Astrocyte (in vitro differentiated cells and primary cell): ENCODE data around the gene PPP4C. TPM values are rescaled to one million over a fixed set of nuclear protein-coding genes. Genes with fewer than 3 reads are reported as not detected.
"Not testable (repeated sequence)": the region's sequence is repeated elsewhere in the genome, so short reads cannot be mapped to it uniquely, and the experiment has no call there.

Source experiments
- DNase-seq: peaks from one replicate; pipeline ENCODE4 v3.0.0-alpha.2; 2010; ENCODE audit warnings: low read depth
- FAIRE-seq: peaks from 2 replicates; lab custom pipeline; 2011; peaks lifted over from hg19 to GRCh38; lab: Jason Lieb, UNC
- H2AFZ ChIP-seq: 2 replicates; pipeline ENCODE4 v1.6.0; 2012; ENCODE audit warnings: low read depth, low read length, inconsistent platforms
- H3K27ac ChIP-seq: 2 replicates; pipeline ENCODE4 v1.5.1; 2011; ENCODE audit warnings: low read depth, low read length, inconsistent platforms
- H3K27me3 ChIP-seq: 2 replicates; pipeline ENCODE4 v1.6.0; 2011; ENCODE audit warnings: low read length, inconsistent platforms; ENCODE audit not compliant: insufficient read depth
- H3K36me3 ChIP-seq: 2 replicates; pipeline ENCODE4 v1.5.1; 2011; ENCODE audit warnings: low read length, inconsistent platforms; ENCODE audit not compliant: insufficient read depth
- H3K4me1 ChIP-seq: 2 replicates; pipeline ENCODE4 v1.5.1; 2011; ENCODE audit warnings: low read length, inconsistent platforms; ENCODE audit not compliant: insufficient read depth
- H3K4me2 ChIP-seq: 2 replicates; pipeline ENCODE4 v1.6.0; 2012; ENCODE audit warnings: low read length, inconsistent platforms
- H3K4me3 ChIP-seq: 2 replicates; pipeline ENCODE4 v1.5.1; 2011; ENCODE audit warnings: low read depth, mild to moderate bottlenecking, low read length, inconsistent platforms; ENCODE audit not compliant: insufficient read depth
- H3K79me2 ChIP-seq: 2 replicates; pipeline ENCODE4 v1.6.0; 2012; ENCODE audit warnings: mild to moderate bottlenecking, low read length, inconsistent platforms; ENCODE audit not compliant: insufficient read depth
- H3K9ac ChIP-seq: 2 replicates; pipeline ENCODE4 v1.6.0; 2012; ENCODE audit warnings: mild to moderate bottlenecking, low read length, inconsistent platforms
- H3K9me3 ChIP-seq: 2 replicates; pipeline ENCODE4 v1.5.1; 2012; ENCODE audit warnings: low read depth, mild to moderate bottlenecking, low read length, inconsistent platforms; ENCODE audit not compliant: insufficient read depth
- H4K20me1 ChIP-seq: 2 replicates; pipeline ENCODE4 v1.6.0; 2012; ENCODE audit warnings: low read length, inconsistent platforms; ENCODE audit not compliant: insufficient read depth
- H3K27ac Mint-ChIP-seq: one replicate; pipeline ENCODE4 v1.8.0; 2021; ENCODE audit warnings: mild to moderate bottlenecking, mixed read lengths; ENCODE audit not compliant: unreplicated experiment
- H3K27me3 Mint-ChIP-seq: one replicate; pipeline ENCODE4 v1.8.0; 2021; ENCODE audit warnings: low read depth, mixed read lengths; ENCODE audit not compliant: unreplicated experiment
- H3K36me3 Mint-ChIP-seq: one replicate; pipeline ENCODE4 v1.8.0; 2021; ENCODE audit warnings: low read depth, mixed read lengths; ENCODE audit not compliant: unreplicated experiment
- H3K4me1 Mint-ChIP-seq: one replicate; pipeline ENCODE4 v1.8.0; 2021; ENCODE audit warnings: low read depth, mixed read lengths; ENCODE audit not compliant: unreplicated experiment
- H3K4me3 Mint-ChIP-seq: one replicate; pipeline ENCODE4 v1.8.0; 2021; ENCODE audit warnings: mild to moderate bottlenecking, moderate library complexity, mixed read lengths; ENCODE audit not compliant: unreplicated experiment
- H3K9me3 Mint-ChIP-seq: one replicate; pipeline ENCODE4 v1.8.0; 2021; ENCODE audit warnings: mild to moderate bottlenecking, mixed read lengths; ENCODE audit not compliant: unreplicated experiment
- EZH2 ChIP-seq: IDR thresholded peaks from 2 replicates; pipeline ENCODE4 v1.6.1; 2012; ENCODE audit warnings: mild to moderate bottlenecking, low read length, inconsistent platforms; ENCODE audit not compliant: insufficient read depth
- total RNA-seq: library from RNA; stranded (reverse); gene quantifications from 2 replicates; pipeline ENCODE4 v1.2.1, GENCODE V29; 2021
- TF ChIP-seq, protein P1 (sequence below): IDR thresholded peaks from 2 replicates; pipeline ENCODE4 v1.5.1; 2011; ENCODE audit warnings: low read depth, mild to moderate bottlenecking, inconsistent platforms, low read length, moderate library complexity; ENCODE audit not compliant: insufficient read depth

The PPP4C gene
- total RNA-seq, 1 donor from 2014 or later = 140 TPM

GRCh38 chr16:30121741-30122571 lies 46.2 kb downstream of the PPP4C start:
- FAIRE-seq = no peak
- Histone ChIP-seq H3K9ac (peak overlapping the region; percentile 83), H4K20me1 (no peaks in the 10 kb centered on the region), H3K4me3 (peak overlapping the region; percentile 72), H3K4me2 (peak overlapping the region; percentile 97), H3K9me3 (no peaks in the 10 kb centered on the region), H3K4me1 (peaks cover 17% of the 10 kb centered on the region), H3K36me3 (peaks cover 9% of the 10 kb centered on the region), H3K79me2 (peaks cover 4% of the 10 kb centered on the region), H3K27me3 (no peaks in the 10 kb centered on the region), H2AFZ (peak overlapping the region; percentile 72), H3K27ac (no peak overlapping the region)
- Mint-ChIP-seq H3K27me3 (peaks cover 5% of the 10 kb centered on the region), H3K4me3 (peak overlapping the region; percentile 88), H3K27ac (no peak overlapping the region), H3K36me3 (no peaks in the 10 kb centered on the region), H3K9me3 (no peaks in the 10 kb centered on the region), H3K4me1 (peaks cover 7% of the 10 kb centered on the region)
- TF ChIP-seq, protein P1, sequence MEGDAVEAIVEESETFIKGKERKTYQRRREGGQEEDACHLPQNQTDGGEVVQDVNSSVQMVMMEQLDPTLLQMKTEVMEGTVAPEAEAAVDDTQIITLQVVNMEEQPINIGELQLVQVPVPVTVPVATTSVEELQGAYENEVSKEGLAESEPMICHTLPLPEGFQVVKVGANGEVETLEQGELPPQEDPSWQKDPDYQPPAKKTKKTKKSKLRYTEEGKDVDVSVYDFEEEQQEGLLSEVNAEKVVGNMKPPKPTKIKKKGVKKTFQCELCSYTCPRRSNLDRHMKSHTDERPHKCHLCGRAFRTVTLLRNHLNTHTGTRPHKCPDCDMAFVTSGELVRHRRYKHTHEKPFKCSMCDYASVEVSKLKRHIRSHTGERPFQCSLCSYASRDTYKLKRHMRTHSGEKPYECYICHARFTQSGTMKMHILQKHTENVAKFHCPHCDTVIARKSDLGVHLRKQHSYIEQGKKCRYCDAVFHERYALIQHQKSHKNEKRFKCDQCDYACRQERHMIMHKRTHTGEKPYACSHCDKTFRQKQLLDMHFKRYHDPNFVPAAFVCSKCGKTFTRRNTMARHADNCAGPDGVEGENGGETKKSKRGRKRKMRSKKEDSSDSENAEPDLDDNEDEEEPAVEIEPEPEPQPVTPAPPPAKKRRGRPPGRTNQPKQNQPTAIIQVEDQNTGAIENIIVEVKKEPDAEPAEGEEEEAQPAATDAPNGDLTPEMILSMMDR = no peak
- TF ChIP-seq EZH2 = no peak
- DNase-seq = no peak

DNA sequence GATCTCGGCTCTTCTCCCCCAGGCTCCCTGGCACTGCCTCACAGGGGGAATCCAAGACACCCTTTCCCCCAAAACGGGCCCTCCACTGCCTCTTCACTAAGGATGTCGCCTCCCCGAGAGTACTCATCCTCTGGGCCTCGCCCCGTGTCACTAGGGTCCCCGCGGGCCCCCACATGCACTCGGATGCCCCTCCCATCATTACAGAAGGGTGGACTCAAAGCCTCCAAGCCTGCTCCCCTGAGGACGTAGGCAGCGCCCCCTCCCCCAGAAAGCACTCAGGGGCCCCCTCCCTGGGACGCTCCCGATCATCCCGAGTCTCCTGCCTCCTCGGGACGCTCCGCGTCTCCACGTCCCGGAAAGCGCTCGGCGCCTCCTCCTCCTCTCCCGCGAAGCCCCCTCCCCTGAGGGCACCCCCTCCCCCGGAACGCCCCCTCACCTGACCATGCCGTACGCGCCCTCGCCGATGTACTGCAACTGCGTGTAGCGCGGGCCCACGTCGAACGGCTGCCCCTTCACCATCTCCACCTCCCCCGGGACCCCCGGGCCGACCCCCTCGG lies 46.9 kb downstream of the PPP4C start:
- Mint-ChIP-seq H3K9me3 (no peaks in the 10 kb centered on the region), H3K36me3 (no peaks in the 10 kb centered on the region), H3K4me1 (peaks cover 7% of the 10 kb centered on the region), H3K27ac (peak overlapping the region; percentile 41), H3K27me3 (peaks cover 5% of the 10 kb centered on the region), H3K4me3 (peak overlapping the region; percentile 88)
- Histone ChIP-seq H3K4me3 (peak overlapping the region; percentile 72), H3K27ac (no peak overlapping the region), H3K9me3 (no peaks in the 10 kb centered on the region), H2AFZ (peak overlapping the region; percentile 72), H3K4me1 (peaks cover 17% of the 10 kb centered on the region), H3K4me2 (peak overlapping the region; percentile 97), H3K36me3 (peaks cover 2% of the 10 kb centered on the region), H3K79me2 (peaks cover 4% of the 10 kb centered on the region), H3K27me3 (no peaks in the 10 kb centered on the region), H3K9ac (peak overlapping the region; percentile 83), H4K20me1 (no peaks in the 10 kb centered on the region)
- TF ChIP-seq, protein P1 = no peak
- no peak for FAIRE-seq
- DNase-seq = no peak

DNA sequence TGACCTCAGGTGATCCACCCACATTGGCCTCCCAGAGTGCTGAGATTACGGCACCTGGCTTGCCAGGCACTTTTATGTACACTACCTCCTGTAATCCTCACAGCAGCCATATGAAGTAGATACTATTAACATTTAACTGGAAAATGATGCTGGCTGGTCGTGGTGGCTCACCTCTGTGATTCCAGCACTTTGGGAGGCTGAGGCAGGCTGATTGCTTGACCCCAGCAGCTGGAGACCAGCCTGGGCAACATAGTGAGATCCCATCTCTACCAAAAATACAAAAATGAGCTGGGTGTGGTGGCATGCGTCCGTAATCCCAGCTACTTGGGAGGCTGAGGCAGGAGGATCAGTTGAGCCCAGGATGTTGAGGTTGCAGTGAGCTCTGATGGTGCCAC lies 49.2 kb downstream of the PPP4C start:
- Histone ChIP-seq H3K27ac (no peak overlapping the region), H3K4me2 (no peak overlapping the region), H3K36me3 (no peaks in the 10 kb centered on the region), H3K4me1 (peaks cover 17% of the 10 kb centered on the region), H3K79me2 (peaks cover 4% of the 10 kb centered on the region), H4K20me1 (no peaks in the 10 kb centered on the region), H2AFZ (no peak overlapping the region), H3K9ac (no peak overlapping the region), H3K4me3 (no peak overlapping the region), H3K27me3 (no peaks in the 10 kb centered on the region), H3K9me3 (no peaks in the 10 kb centered on the region)
- Mint-ChIP-seq H3K4me3 (no peak overlapping the region), H3K27ac (no peak overlapping the region), H3K27me3 (peaks cover 9% of the 10 kb centered on the region), H3K4me1 (peaks cover 7% of the 10 kb centered on the region), H3K9me3 (no peaks in the 10 kb centered on the region), H3K36me3 (no peaks in the 10 kb centered on the region)
- TF ChIP-seq, protein P1 = no peak
- TF ChIP-seq EZH2 = no peak
- FAIRE-seq (no peak), DNase-seq (no peak)

- not testable (repeated sequence) for H3K27ac Mint-ChIP-seq, H3K27me3 ChIP-seq, H3K4me2 ChIP-seq, H3K27me3 Mint-ChIP-seq, DNase-seq, H3K9me3 Mint-ChIP-seq, H3K9ac ChIP-seq, H3K4me3 ChIP-seq, H2AFZ ChIP-seq, H3K4me1 Mint-ChIP-seq, H3K27ac ChIP-seq, H3K4me3 Mint-ChIP-seq, H3K36me3 ChIP-seq, H3K79me2 ChIP-seq, H4K20me1 ChIP-seq, FAIRE-seq, H3K9me3 ChIP-seq, H3K36me3 Mint-ChIP-seq
- H3K4me1 ChIP-seq = peaks cover 17% of the 10 kb centered on the region
Observed at GRCh38 chr16:30125690-30126089, 49.9 kb downstream of the PPP4C start.
